Skin of body (tissue), 2 donors: ENCODE data around the gene KCNN2. TPM values are rescaled to one million over a fixed set of nuclear protein-coding genes. Genes with fewer than 3 reads are reported as not detected.

Source experiments
- DNase-seq: peaks from one replicate; lab custom pipeline; 2025; lab: John Stamatoyannopoulos, UW
- total RNA-seq: library from RNA; depleted of rRNA; stranded (reverse); fragments of >200 nt; gene quantifications from one replicate; pipeline ENCODE4 v1.2.3, GENCODE V29; 2014

KCNN2 gene
- total RNA-seq, 1 donor from 2014 or later, result 3.5 TPM

DNA sequence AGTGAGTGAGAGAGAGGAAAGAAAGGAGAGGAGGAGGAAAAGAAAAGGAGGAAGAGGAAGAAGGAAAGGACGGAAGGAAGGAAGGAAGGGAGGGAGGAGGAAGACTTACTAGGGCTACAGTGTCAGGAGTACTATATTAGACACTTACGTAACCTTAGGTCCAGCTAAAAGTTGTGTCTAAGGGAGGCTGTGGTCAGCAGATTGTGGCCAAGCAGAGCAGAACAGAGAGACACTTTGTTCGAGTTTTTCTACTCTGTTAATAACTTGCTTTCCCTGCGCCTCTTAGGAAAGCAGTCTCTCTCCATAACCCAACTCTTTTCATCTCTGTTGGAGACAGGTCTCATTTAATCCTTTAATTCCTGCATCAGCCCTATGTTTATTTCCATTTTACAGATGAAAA lies 138.9 kb downstream of the KCNN2 start:
- no peak for DNase-seq

DNA sequence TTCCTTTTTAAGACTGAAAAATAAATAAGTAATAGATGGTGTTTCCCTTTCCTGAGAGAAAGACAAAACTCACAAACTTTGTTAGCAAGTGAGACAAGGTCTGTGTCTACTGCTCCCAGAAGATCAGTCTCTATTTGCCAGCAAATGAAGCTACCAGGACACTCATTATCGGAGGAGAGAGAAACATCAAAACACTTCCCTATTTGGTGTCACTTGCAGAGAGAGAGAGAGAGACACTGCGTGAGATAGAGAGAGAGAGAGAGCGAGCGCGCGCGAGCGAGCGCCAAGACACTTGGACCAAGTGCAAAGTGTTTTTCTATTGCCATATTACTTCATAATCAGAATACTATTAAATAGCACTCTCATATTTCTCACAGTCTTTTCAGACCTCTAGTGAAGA lies 142.7 kb downstream of the KCNN2 start:
- DNase-seq, result no peak

- DNase-seq, result no peak
Measured at GRCh38 chr5:114524221-114524620, 162.4 kb downstream of the KCNN2 start.

DNA sequence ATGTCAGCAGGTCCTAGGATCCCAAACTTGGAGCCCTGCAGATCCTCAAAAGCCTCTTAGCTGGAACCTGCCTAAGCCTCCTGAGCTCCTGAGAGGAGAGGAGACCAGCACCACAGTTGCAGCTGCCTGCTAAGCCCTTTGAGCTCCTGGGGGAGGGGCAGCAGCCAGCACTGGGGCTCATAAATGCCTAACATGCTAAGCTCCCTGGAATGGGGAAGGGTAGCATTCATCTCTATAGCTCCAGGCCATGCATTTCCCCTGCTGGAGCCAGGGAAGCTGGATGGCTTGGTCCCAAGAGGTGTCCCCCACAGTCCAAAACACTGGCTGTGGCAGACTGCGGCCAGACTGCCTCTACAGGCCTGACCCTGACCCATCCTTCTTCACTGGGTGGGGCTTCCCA lies 182.7 kb downstream of the KCNN2 start:
- DNase-seq, result no peak
